IPS DF 6.9 (cell line): ENCODE data around the gene PARVB.

ENCODE experiments used
- DNase-seq: peaks from one replicate; pipeline ENCODE4 v3.0.0-alpha.2; 2013; ENCODE audit warnings: low read depth, low spot score
- H3K27ac ChIP-seq: one replicate; pipeline ENCODE4 v1.5.1; 2013; ENCODE audit warnings: low read length, control low read depth
- H3K27me3 ChIP-seq: 2 replicates; pipeline ENCODE4 v1.6.1; 2013; ENCODE audit warnings: mild to moderate bottlenecking, low read length; ENCODE audit not compliant: control insufficient read depth, insufficient read depth
- H3K36me3 ChIP-seq: 2 replicates; pipeline ENCODE4 v1.6.1; 2013; ENCODE audit warnings: low read length; ENCODE audit not compliant: control insufficient read depth, insufficient read depth
- H3K4me1 ChIP-seq: 2 replicates; pipeline ENCODE4 v1.6.1; 2013; ENCODE audit warnings: low read length; ENCODE audit not compliant: control insufficient read depth, insufficient read depth
- H3K4me3 ChIP-seq: 2 replicates; pipeline ENCODE4 v1.5.1; 2013; ENCODE audit warnings: mild to moderate bottlenecking, low read length
- H3K9me3 ChIP-seq: 2 replicates; pipeline ENCODE4 v1.6.1; 2013; ENCODE audit warnings: low read length, inconsistent platforms; ENCODE audit not compliant: control insufficient read depth, insufficient read depth
- WGBS: extraction: QIAGEN DNeasy Blood & Tissue Kit; methylation state at CpG from one replicate; pipeline ENCODE4 v1.1.7; 2013; ENCODE audit warnings: mixed read lengths, missing lambda C conversion rate; ENCODE audit not compliant: insufficient read length, insufficient coverage; 5-methylcytosine and 5-hydroxymethylcytosine counted together

The PARVB gene

GRCh38 chr22:44074337-44074984 lies 50.4 kb downstream of the PARVB start:
- Histone ChIP-seq H3K27ac (no peak overlapping the region), H3K27me3 (no peaks in the 10 kb centered on the region), H3K9me3 (no peaks in the 10 kb centered on the region), H3K36me3 (no peaks in the 10 kb centered on the region; the same call in 1 of the 2 replicates), H3K4me1 (no peaks in the 10 kb centered on the region), H3K4me3 (no peak overlapping the region)
- no peak for DNase-seq
- no CpG with 5 or more reads among the region's 11 CpGs for WGBS

- H3K4me1 ChIP-seq: no peaks in the 10 kb centered on the region
- no peaks in the 10 kb centered on the region; the same call in 1 of the 2 replicates for H3K36me3 ChIP-seq
- H3K4me3 ChIP-seq: no peak overlapping the region
- WGBS: no CpG with 5 or more reads among the region's 12 CpGs
- H3K27ac ChIP-seq: no peak overlapping the region
- H3K9me3 ChIP-seq: no peaks in the 10 kb centered on the region
- no peak for DNase-seq
- no peaks in the 10 kb centered on the region for H3K27me3 ChIP-seq
Observed at GRCh38 chr22:44075022-44075421, 50.9 kb downstream of the PARVB start.

- H3K27ac ChIP-seq: no peak overlapping the region
- no peaks in the 10 kb centered on the region for H3K4me1 ChIP-seq
- no peaks in the 10 kb centered on the region; the same call in 1 of the 2 replicates for H3K36me3 ChIP-seq
- H3K27me3 ChIP-seq: no peaks in the 10 kb centered on the region
- WGBS: no CpG with 5 or more reads among the region's 11 CpGs
- DNase-seq: no peak
- no peaks in the 10 kb centered on the region for H3K9me3 ChIP-seq
- H3K4me3 ChIP-seq: no peak overlapping the region
Observed at GRCh38 chr22:44075670-44076069, 51.6 kb downstream of the PARVB start.

- H3K9me3 ChIP-seq: no peaks in the 10 kb centered on the region
- H3K36me3 ChIP-seq: no peaks in the 10 kb centered on the region; the same call in 1 of the 2 replicates
- H3K4me3 ChIP-seq: no peak overlapping the region
- no CpG with 5 or more reads among the region's 8 CpGs for WGBS
- H3K27ac ChIP-seq: no peak overlapping the region
- no peaks in the 10 kb centered on the region for H3K27me3 ChIP-seq
- DNase-seq: no peak
- no peaks in the 10 kb centered on the region for H3K4me1 ChIP-seq
Observed at GRCh38 chr22:44076825-44077224, 52.7 kb downstream of the PARVB start.

- Histone ChIP-seq H3K4me1 (no peaks in the 10 kb centered on the region; the same call in 1 of the 2 replicates), H3K27me3 (no peaks in the 10 kb centered on the region), H3K9me3 (no peaks in the 10 kb centered on the region), H3K27ac (no peak overlapping the region), H3K36me3 (no peaks in the 10 kb centered on the region), H3K4me3 (no peak overlapping the region)
- WGBS: no CpG with 5 or more reads among the region's 27 CpGs
- DNase-seq: peak; percentile 87
Observed at GRCh38 chr22:44080936-44081861, 57.1 kb downstream of the PARVB start.

GRCh38 chr22:44082801-44083200 lies 58.7 kb downstream of the PARVB start:
- DNase-seq: no peak
- Histone ChIP-seq H3K4me3 (no peak overlapping the region), H3K27ac (no peak overlapping the region), H3K4me1 (no peaks in the 10 kb centered on the region; the same call in 1 of the 2 replicates), H3K36me3 (no peaks in the 10 kb centered on the region), H3K9me3 (no peaks in the 10 kb centered on the region), H3K27me3 (no peaks in the 10 kb centered on the region)
- WGBS: no CpG with 5 or more reads among the region's 9 CpGs

- Histone ChIP-seq H3K27me3 (no peaks in the 10 kb centered on the region), H3K4me1 (no peaks in the 10 kb centered on the region; the same call in 1 of the 2 replicates), H3K36me3 (no peaks in the 10 kb centered on the region), H3K4me3 (no peak overlapping the region), H3K27ac (no peak overlapping the region), H3K9me3 (no peaks in the 10 kb centered on the region)
- no CpG with 5 or more reads among the region's 11 CpGs for WGBS
- DNase-seq: no peak
Observed at GRCh38 chr22:44084044-44084772, 60.1 kb downstream of the PARVB start.

GRCh38 chr22:44085743-44086270 lies 61.7 kb downstream of the PARVB start:
- no peaks in the 10 kb centered on the region; the same call in 1 of the 2 replicates for H3K4me1 ChIP-seq
- no peak overlapping the region for H3K4me3 ChIP-seq
- no CpG with 5 or more reads among the region's 11 CpGs for WGBS
- H3K36me3 ChIP-seq: no peaks in the 10 kb centered on the region
- H3K27ac ChIP-seq: no peak overlapping the region
- H3K9me3 ChIP-seq: no peaks in the 10 kb centered on the region
- DNase-seq: peak; percentile 29
- H3K27me3 ChIP-seq: no peaks in the 10 kb centered on the region

- H3K4me1 ChIP-seq: no peaks in the 10 kb centered on the region; the same call in 1 of the 2 replicates
- no peak for DNase-seq
- no peak overlapping the region for H3K27ac ChIP-seq
- no peaks in the 10 kb centered on the region for H3K36me3 ChIP-seq
- no peaks in the 10 kb centered on the region for H3K27me3 ChIP-seq
- H3K9me3 ChIP-seq: no peaks in the 10 kb centered on the region
- no peak overlapping the region for H3K4me3 ChIP-seq
- WGBS: no CpG with 5 or more reads among the region's 17 CpGs
Observed at GRCh38 chr22:44086271-44087088, 62.4 kb downstream of the PARVB start.
